Measurements from ENCODE around the gene STAB1.

Gene STAB1

GRCh38 chr3:52494886-52495495 is at the start of gene STAB1:
Gene STAB1, plus strand, starts transcription at chr3:52495338. Its CDS starts 76 bp downstream, at chr3:52495414.
- H3K36me3 ChIP-seq (ENCODE audit: control insufficient read depth, low read length) = peaks cover 27% of the 10 kb centered on the region
- H3K4me3 ChIP-seq (ENCODE audit: low read length) = no peak within 1 kb of the TSS

GRCh38 chr3:52446042-52446441 is 49.1 kb upstream of the STAB1 start:
- Histone ChIP-seq H3K36me3 (ENCODE audit: control insufficient read depth, low read length) (no peaks in the 10 kb centered on the region), H3K79me2 (ENCODE audit: control insufficient read depth, low read length) (no peaks in the 10 kb centered on the region), H3F3A (ENCODE audit: control insufficient read depth, insufficient read depth) (no peaks in the 10 kb centered on the region), H3K4me1 (ENCODE audit: control insufficient read depth, low read length) (peaks cover 4% of the 10 kb centered on the region; the same call in 1 of the 2 replicates), H3K9me3 (ENCODE audit: control insufficient read depth, insufficient read depth, low read length) (no peaks in the 10 kb centered on the region), H4K20me1 (ENCODE audit: control insufficient read depth, insufficient read depth, low read depth, low read length) (no peaks in the 10 kb centered on the region), H3K4me3 (ENCODE audit: low read length) (no peak overlapping the region), H3K27ac (ENCODE audit: low read depth, low read length) (no peak overlapping the region), H3K27me3 (ENCODE audit: control insufficient read depth, low read length) (0 out of 2 replicates have a peak, but pooled peaks cover 4% of the 10 kb centered on the region), H3K9me2 (replicated peaks; ENCODE audit: control insufficient read depth, low read length) (no peaks in the 10 kb centered on the region), H3K4me2 (ENCODE audit: low read length) (no peak overlapping the region)
- TF ChIP-seq CTCF (IDR thresholded peaks at IDR 0.05; ENCODE audit: low read depth, low read length, poor library complexity, severe bottlenecking) = no peak
- TF ChIP-seq EZH2phosphoT487 (IDR thresholded peaks at IDR 0.05; ENCODE audit: borderline replicate concordance, low read length) = no peak

More at GRCh38 chr3:52494886-52495495, at the start of gene STAB1:
- Histone ChIP-seq H3F3A (ENCODE audit: control insufficient read depth, insufficient read depth) (no peaks in the 10 kb centered on the region), H3K4me1 (ENCODE audit: control insufficient read depth, low read length) (no peaks in the 10 kb centered on the region), H3K27me3 (ENCODE audit: control insufficient read depth, low read length) (peaks cover 4% of the 10 kb centered on the region; the same call in 1 of the 2 replicates), H3K79me2 (ENCODE audit: control insufficient read depth, low read length) (no peaks in the 10 kb centered on the region), H3K9me2 (replicated peaks; ENCODE audit: control insufficient read depth, low read length) (no peaks in the 10 kb centered on the region), H4K20me1 (ENCODE audit: control insufficient read depth, insufficient read depth, low read depth, low read length) (no peaks in the 10 kb centered on the region), H3K27ac (ENCODE audit: low read depth, low read length) (no peak within 1 kb of the TSS), H3K4me2 (ENCODE audit: low read length) (no peak within 1 kb of the TSS), H3K9me3 (ENCODE audit: control insufficient read depth, insufficient read depth, low read length) (no peaks in the 10 kb centered on the region)
- TF ChIP-seq EZH2phosphoT487 (IDR thresholded peaks at IDR 0.05; ENCODE audit: borderline replicate concordance, low read length) (no peak), CTCF (IDR thresholded peaks at IDR 0.05; ENCODE audit: low read depth, low read length, poor library complexity, severe bottlenecking) (no peak)

- Histone ChIP-seq H3K4me1 (ENCODE audit: control insufficient read depth, low read length) (peaks cover 4% of the 10 kb centered on the region; the same call in 1 of the 2 replicates), H3F3A (ENCODE audit: control insufficient read depth, insufficient read depth) (no peaks in the 10 kb centered on the region), H3K79me2 (ENCODE audit: control insufficient read depth, low read length) (no peaks in the 10 kb centered on the region), H3K9me3 (ENCODE audit: control insufficient read depth, insufficient read depth, low read length) (no peaks in the 10 kb centered on the region), H3K27ac (ENCODE audit: low read depth, low read length) (no peak overlapping the region), H3K4me2 (ENCODE audit: low read length) (no peak overlapping the region), H3K27me3 (ENCODE audit: control insufficient read depth, low read length) (0 out of 2 replicates have a peak, but pooled peaks cover 4% of the 10 kb centered on the region), H3K4me3 (ENCODE audit: low read length) (no peak overlapping the region), H4K20me1 (ENCODE audit: control insufficient read depth, insufficient read depth, low read depth, low read length) (no peaks in the 10 kb centered on the region), H3K9me2 (replicated peaks; ENCODE audit: control insufficient read depth, low read length) (no peaks in the 10 kb centered on the region), H3K36me3 (ENCODE audit: control insufficient read depth, low read length) (no peaks in the 10 kb centered on the region)
- peak; percentile 99 for TF ChIP-seq CTCF (IDR thresholded peaks at IDR 0.05; ENCODE audit: low read depth, low read length, poor library complexity, severe bottlenecking)
- no peak for TF ChIP-seq EZH2phosphoT487 (IDR thresholded peaks at IDR 0.05; ENCODE audit: borderline replicate concordance, low read length)
Observed at GRCh38 chr3:52446631-52447511, 48.3 kb upstream of the STAB1 start.
